MM.1S (cell line): ENCODE data around the gene SYCE1L.

ENCODE experiments used
- EZH2 ChIP-seq: fragments of 300-600 bp; sonication (generic); optimal IDR thresholded peaks from 2 replicates; pipeline ENCODE3; 2017; ENCODE audit warnings: low read depth, mild to moderate bottlenecking, antibody characterized with exemption, low read length, mixed read lengths
- EZH2phosphoT487 ChIP-seq: fragments of 300-600 bp; sonication (generic); IDR thresholded peaks from 2 replicates; pipeline ENCODE4 v1.6.1; 2018; ENCODE audit warnings: antibody characterized with exemption, low read length
- TF ChIP-seq, protein P1 (sequence below): fragments of 300-600 bp; sonication (generic); IDR thresholded peaks from 2 replicates; pipeline ENCODE4 v1.5.1; 2016; ENCODE audit warnings: antibody characterized with exemption, low read length, mixed read lengths

DNA sequence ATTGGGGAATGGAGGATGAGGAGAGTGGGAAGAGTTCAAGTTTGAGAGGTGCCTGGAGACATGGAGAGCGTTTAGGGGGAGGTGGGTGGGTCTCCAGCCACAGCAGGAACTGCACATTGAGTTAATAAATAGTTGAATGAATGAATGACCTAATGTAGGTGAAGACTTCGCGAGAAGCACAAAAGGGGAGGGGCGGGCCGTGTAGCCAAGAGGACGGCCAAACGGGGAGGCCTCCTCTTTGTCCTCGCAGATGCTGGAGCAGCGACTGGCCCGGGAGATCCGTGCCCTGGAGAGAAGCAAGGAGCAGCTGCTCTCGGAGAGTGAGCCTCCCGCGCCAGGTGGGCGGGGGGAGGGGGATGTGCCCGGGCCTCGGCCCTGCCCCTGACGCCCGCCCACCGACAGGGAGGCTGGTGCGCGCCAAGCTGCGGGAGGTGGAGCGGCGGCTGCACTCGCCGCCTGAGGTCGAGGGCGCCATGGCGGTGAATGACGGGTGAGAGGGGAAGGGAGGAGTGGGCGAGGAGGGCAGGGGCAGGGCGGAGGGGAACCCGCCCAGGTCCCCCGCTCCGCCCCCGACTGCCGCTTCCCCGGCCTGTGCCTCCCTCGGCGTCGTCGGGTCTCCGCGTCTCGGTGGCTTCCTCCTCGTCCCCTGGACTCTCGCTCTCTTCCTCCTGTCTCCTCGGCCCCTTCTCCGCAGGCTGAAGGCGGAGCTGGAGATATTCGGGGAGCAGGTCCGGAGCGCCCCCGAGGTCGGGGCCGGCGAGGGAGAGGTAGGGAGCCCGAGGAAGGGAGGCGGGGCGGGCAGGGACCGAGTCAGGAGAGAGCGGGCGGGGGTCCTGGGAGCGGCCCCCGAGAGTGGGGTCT is 12.9 kb downstream of the SYCE1L start:
- TF ChIP-seq EZH2 (no peak), EZH2phosphoT487 (no peak)
- TF ChIP-seq, protein P1, sequence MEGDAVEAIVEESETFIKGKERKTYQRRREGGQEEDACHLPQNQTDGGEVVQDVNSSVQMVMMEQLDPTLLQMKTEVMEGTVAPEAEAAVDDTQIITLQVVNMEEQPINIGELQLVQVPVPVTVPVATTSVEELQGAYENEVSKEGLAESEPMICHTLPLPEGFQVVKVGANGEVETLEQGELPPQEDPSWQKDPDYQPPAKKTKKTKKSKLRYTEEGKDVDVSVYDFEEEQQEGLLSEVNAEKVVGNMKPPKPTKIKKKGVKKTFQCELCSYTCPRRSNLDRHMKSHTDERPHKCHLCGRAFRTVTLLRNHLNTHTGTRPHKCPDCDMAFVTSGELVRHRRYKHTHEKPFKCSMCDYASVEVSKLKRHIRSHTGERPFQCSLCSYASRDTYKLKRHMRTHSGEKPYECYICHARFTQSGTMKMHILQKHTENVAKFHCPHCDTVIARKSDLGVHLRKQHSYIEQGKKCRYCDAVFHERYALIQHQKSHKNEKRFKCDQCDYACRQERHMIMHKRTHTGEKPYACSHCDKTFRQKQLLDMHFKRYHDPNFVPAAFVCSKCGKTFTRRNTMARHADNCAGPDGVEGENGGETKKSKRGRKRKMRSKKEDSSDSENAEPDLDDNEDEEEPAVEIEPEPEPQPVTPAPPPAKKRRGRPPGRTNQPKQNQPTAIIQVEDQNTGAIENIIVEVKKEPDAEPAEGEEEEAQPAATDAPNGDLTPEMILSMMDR = no peak
